IMR-90 (cell line): ENCODE measurements around the gene PRMT1.

Experiments used
- CEBPB ChIP-seq: IDR thresholded peaks from 2 replicates; pipeline ENCODE4 v1.6.1; 2012; ENCODE audit warnings: low read depth, low read length, improper control_type of control experiment
- FOS ChIP-seq: fragments of 150-350 bp; IDR thresholded peaks from 2 replicates; pipeline ENCODE4 v1.6.1; 2016; ENCODE audit warnings: low read depth, low read length
- MXI1 ChIP-seq: IDR thresholded peaks from 2 replicates; pipeline ENCODE4 v1.6.1; 2012; ENCODE audit warnings: low read depth, mild to moderate bottlenecking, low read length, moderate library complexity, borderline replicate concordance
- POLR2A ChIP-seq: IDR thresholded peaks from 2 replicates; pipeline ENCODE4 v1.6.1; 2012; ENCODE audit warnings: mild to moderate bottlenecking, low read depth, low read length
- RCOR1 ChIP-seq: IDR thresholded peaks from 2 replicates; pipeline ENCODE4 v1.6.1; 2012; ENCODE audit warnings: mild to moderate bottlenecking, low read length, improper control_type of control experiment; ENCODE audit not compliant: insufficient replicate concordance
- TF ChIP-seq, protein P1 (sequence below): conservative IDR thresholded peaks from 2 replicates; pipeline ENCODE4 v1.5.1; 2012; ENCODE audit warnings: mild to moderate bottlenecking, low read depth, low read length, improper control_type of control experiment
- TF ChIP-seq, protein P2 (sequence below): fragments of 150-350 bp; IDR thresholded peaks from 2 replicates; pipeline ENCODE4 v1.6.1; 2017; ENCODE audit warnings: mild to moderate bottlenecking, antibody characterized with exemption, low read length, low read depth

DNA sequence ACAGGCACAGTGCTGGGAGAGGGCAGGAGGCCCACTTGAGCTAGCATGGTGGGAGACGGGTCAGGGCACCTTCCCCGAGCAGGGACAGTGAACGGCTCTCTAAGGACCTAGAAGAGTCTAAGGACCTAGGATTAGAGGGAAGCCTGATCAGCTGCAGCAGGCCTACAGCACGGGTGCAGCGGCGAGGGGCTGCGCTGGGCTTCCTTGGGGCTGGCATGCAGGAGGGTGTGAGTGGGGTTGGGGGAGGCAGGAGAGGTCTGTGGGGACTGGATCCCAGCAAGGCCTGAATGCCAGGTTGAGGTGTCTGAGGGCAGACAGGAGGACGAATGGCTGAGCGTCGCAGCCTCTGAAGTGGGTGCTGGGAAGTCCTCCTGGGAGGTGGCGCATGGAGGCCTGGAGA is 31.5 kb upstream of the PRMT1 start:
- TF ChIP-seq, protein P1, sequence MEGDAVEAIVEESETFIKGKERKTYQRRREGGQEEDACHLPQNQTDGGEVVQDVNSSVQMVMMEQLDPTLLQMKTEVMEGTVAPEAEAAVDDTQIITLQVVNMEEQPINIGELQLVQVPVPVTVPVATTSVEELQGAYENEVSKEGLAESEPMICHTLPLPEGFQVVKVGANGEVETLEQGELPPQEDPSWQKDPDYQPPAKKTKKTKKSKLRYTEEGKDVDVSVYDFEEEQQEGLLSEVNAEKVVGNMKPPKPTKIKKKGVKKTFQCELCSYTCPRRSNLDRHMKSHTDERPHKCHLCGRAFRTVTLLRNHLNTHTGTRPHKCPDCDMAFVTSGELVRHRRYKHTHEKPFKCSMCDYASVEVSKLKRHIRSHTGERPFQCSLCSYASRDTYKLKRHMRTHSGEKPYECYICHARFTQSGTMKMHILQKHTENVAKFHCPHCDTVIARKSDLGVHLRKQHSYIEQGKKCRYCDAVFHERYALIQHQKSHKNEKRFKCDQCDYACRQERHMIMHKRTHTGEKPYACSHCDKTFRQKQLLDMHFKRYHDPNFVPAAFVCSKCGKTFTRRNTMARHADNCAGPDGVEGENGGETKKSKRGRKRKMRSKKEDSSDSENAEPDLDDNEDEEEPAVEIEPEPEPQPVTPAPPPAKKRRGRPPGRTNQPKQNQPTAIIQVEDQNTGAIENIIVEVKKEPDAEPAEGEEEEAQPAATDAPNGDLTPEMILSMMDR = no peak
- TF ChIP-seq POLR2A = no peak
- no peak for TF ChIP-seq CEBPB
- TF ChIP-seq, protein P2, sequence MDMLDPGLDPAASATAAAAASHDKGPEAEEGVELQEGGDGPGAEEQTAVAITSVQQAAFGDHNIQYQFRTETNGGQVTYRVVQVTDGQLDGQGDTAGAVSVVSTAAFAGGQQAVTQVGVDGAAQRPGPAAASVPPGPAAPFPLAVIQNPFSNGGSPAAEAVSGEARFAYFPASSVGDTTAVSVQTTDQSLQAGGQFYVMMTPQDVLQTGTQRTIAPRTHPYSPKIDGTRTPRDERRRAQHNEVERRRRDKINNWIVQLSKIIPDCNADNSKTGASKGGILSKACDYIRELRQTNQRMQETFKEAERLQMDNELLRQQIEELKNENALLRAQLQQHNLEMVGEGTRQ = no peak
- TF ChIP-seq MXI1 = no peak
- no peak for TF ChIP-seq FOS
- no peak for TF ChIP-seq RCOR1
